ENCODE data around the gene RIT2. TPM values are rescaled to one million over a fixed set of nuclear protein-coding genes. Genes with fewer than 3 reads are reported as not detected.

Gene RIT2
- total and polyA plus RNA-seq, 2 of the 4 experiments (the other 2 are of a cell fraction): not detected

DNA sequence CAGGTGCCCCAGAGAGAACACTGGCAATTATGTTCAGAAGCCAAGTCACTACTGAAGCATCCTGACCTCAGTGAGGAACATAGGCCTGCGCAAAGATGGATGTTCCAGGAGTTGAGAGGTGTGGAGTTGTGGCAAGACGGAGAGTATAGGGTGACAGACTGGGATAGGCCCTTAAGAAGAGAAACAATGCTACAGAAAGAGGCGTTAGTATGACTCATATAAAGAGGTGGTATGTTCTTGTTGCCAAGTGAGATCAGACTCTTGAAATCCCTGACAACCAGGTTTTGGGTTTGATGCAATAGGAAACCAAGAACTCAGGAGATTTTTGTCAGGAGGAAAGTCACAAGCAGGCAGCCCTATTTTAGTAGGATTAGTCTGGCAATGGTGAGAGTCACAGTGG is 185.6 kb downstream of the RIT2 start:
- H3K4me3 ChIP-seq (ENCODE audit: insufficient read depth, low read depth, low read length): no peak overlapping the region
- H3K4me1 ChIP-seq (ENCODE audit: control insufficient read depth, insufficient read depth, low read length): no peaks in the 10 kb centered on the region
- intact Hi-C loops (cut with micrococcal nuclease): no loop called here
- H3K4ac ChIP-seq (ENCODE audit: low read depth, low read length): no peak overlapping the region
- DNase-seq (no peak), ATAC-seq (ENCODE audit: low read depth) (no peak)
- no peaks in the 10 kb centered on the region for H3K36me3 ChIP-seq (ENCODE audit: control insufficient read depth, insufficient read depth, low read length)
- H2AK9ac ChIP-seq (replicated peaks; ENCODE audit: low read depth, low read length, poor library complexity): no peak overlapping the region
- no peak overlapping the region for H2BK5ac ChIP-seq (ENCODE audit: low read depth, low read length, poor library complexity, severe bottlenecking)
- no peak overlapping the region for H4K91ac ChIP-seq (ENCODE audit: insufficient read depth, low read depth, low read length)
- H3K18ac ChIP-seq (ENCODE audit: low read depth, low read length): no peak overlapping the region
- H2BK20ac ChIP-seq (ENCODE audit: low read depth, low read length): no peak overlapping the region
- H3K9ac ChIP-seq (ENCODE audit: low read depth, low read length): no peak overlapping the region
- dilution Hi-C loops (cut with HindIII; ENCODE audit: low sequenced_read_pairs, unreplicated experiment): no loop called here
- no peak overlapping the region for H3K4me2 ChIP-seq (ENCODE audit: low read depth, low read length)
- no peaks in the 10 kb centered on the region for H4K20me1 ChIP-seq (ENCODE audit: insufficient read depth, low read length)
- no CpG with 5 or more reads among the region's 3 CpGs for WGBS, 2 experiments (ENCODE audit: extremely low coverage in 2 of 2, insufficient read length in 1 of 2)
- TF ChIP-seq RAD21 (IDR thresholded peaks at IDR 0.05; ENCODE audit: low read length) (no peak), NFE2L2 (IDR thresholded peaks at IDR 0.05; ENCODE audit: low read depth, low read length) (no peak), POLR2A (IDR thresholded peaks at IDR 0.05; ENCODE audit: low read depth, low read length) (no peak), BHLHE40 (IDR thresholded peaks at IDR 0.05; ENCODE audit: low read depth, low read length) (no peak), RCOR1 (IDR thresholded peaks at IDR 0.05; ENCODE audit: insufficient replicate concordance, low read length) (no peak), CHD1 (IDR thresholded peaks at IDR 0.05; ENCODE audit: low read depth, low read length) (no peak), MAFK (IDR thresholded peaks at IDR 0.05; ENCODE audit: low read depth, low read length) (no peak), MXI1 (IDR thresholded peaks at IDR 0.05; ENCODE audit: borderline replicate concordance, low read depth, low read length) (no peak), MAZ (IDR thresholded peaks at IDR 0.05; ENCODE audit: borderline replicate concordance, low read depth, low read length) (no peak), RFX5 (IDR thresholded peaks at IDR 0.05; ENCODE audit: low read depth, low read length) (no peak)
- TF ChIP-seq, protein P1, sequence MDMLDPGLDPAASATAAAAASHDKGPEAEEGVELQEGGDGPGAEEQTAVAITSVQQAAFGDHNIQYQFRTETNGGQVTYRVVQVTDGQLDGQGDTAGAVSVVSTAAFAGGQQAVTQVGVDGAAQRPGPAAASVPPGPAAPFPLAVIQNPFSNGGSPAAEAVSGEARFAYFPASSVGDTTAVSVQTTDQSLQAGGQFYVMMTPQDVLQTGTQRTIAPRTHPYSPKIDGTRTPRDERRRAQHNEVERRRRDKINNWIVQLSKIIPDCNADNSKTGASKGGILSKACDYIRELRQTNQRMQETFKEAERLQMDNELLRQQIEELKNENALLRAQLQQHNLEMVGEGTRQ (IDR thresholded peaks at IDR 0.05; ENCODE audit: low read depth, low read length): no peak
- TF ChIP-seq, protein P2, sequence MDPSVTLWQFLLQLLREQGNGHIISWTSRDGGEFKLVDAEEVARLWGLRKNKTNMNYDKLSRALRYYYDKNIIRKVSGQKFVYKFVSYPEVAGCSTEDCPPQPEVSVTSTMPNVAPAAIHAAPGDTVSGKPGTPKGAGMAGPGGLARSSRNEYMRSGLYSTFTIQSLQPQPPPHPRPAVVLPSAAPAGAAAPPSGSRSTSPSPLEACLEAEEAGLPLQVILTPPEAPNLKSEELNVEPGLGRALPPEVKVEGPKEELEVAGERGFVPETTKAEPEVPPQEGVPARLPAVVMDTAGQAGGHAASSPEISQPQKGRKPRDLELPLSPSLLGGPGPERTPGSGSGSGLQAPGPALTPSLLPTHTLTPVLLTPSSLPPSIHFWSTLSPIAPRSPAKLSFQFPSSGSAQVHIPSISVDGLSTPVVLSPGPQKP (IDR thresholded peaks at IDR 0.05; ENCODE audit: borderline replicate concordance, low read depth, low read length): no peak
- TF ChIP-seq, protein P3, sequence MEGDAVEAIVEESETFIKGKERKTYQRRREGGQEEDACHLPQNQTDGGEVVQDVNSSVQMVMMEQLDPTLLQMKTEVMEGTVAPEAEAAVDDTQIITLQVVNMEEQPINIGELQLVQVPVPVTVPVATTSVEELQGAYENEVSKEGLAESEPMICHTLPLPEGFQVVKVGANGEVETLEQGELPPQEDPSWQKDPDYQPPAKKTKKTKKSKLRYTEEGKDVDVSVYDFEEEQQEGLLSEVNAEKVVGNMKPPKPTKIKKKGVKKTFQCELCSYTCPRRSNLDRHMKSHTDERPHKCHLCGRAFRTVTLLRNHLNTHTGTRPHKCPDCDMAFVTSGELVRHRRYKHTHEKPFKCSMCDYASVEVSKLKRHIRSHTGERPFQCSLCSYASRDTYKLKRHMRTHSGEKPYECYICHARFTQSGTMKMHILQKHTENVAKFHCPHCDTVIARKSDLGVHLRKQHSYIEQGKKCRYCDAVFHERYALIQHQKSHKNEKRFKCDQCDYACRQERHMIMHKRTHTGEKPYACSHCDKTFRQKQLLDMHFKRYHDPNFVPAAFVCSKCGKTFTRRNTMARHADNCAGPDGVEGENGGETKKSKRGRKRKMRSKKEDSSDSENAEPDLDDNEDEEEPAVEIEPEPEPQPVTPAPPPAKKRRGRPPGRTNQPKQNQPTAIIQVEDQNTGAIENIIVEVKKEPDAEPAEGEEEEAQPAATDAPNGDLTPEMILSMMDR (conservative IDR thresholded peaks at IDR 0.05; ENCODE audit: low read depth, low read length): no peak
- H4K5ac ChIP-seq (ENCODE audit: low read depth, low read length): no peak overlapping the region
- H2BK15ac ChIP-seq (ENCODE audit: low read depth, low read length): no peak overlapping the region
- no peak overlapping the region for H3K27ac ChIP-seq (ENCODE audit: insufficient read depth, low read length)
- H3K14ac ChIP-seq (replicated peaks; ENCODE audit: low read depth, low read length): no peak overlapping the region
- H3K9me1 ChIP-seq (ENCODE audit: insufficient read depth, low read length): no peaks in the 10 kb centered on the region
- ChIA-PET CTCF (no interaction called here), POLR2A (ENCODE audit: unreplicated experiment) (no interaction called here)
- H3K23ac ChIP-seq (ENCODE audit: low read depth, low read length): no peak overlapping the region
- no peaks in the 10 kb centered on the region for H3K27me3 ChIP-seq (ENCODE audit: control insufficient read depth, insufficient read depth, low read length)
- H2AFZ ChIP-seq (replicated peaks; ENCODE audit: low read length, poor library complexity): no peak overlapping the region
- H3K79me1 ChIP-seq (ENCODE audit: low read depth in 1 of 2, low read length in 2 of 2): no peaks in the 10 kb centered on the region
- no peak overlapping the region for H2AK5ac ChIP-seq (ENCODE audit: low read depth, low read length)
- H2BK120ac ChIP-seq (ENCODE audit: low read depth, low read length): no peak overlapping the region
- no peak overlapping the region for H4K8ac ChIP-seq (ENCODE audit: low read depth in 2 of 2, low read length in 2 of 2)
- H3K56ac ChIP-seq (ENCODE audit: extremely low read depth, insufficient read depth, low read length): no peak overlapping the region
- in situ Hi-C loops (cut with MboI; ENCODE audit: low sequenced_read_pairs): no loop called here
- no peaks in the 10 kb centered on the region; the same call in 1 of the 2 replicates for H3K9me3 ChIP-seq (ENCODE audit: control insufficient read depth, insufficient read depth, low read length)
- BruUV-seq (replicated peaks): no TSS peak
